H1 (cell line): Measurements from ENCODE around the gene LINC01488. TPM values are rescaled to one million over a fixed set of nuclear protein-coding genes. Genes with fewer than 3 reads are reported as not detected.
A peak's percentile ranks its signal among the peaks of the same experiment; 100 is the strongest.

Source experiments
- CTCF ChIA-PET: fragments of 300-600 bp; sonication (Branson Sonifier 250); formaldehyde crosslinking; loops from one replicate; lab custom pipeline; 2021; ENCODE audit not compliant: partially characterized antibody; lab: Charles Lee
- POLR2A ChIA-PET: fragments of 300-600 bp; sonication (Branson Sonifier 250); formaldehyde crosslinking; loops from one replicate; lab custom pipeline; 2021; ENCODE audit warnings: inconsistent platforms; ENCODE audit not compliant: partially characterized antibody; lab: Charles Lee
- DNase-seq, 2 experiments: peaks; one replicate each; pipeline versions ENCODE4 v3.0.0 to v3.0.0-alpha.2; 2010 to 2022; ENCODE audit warnings: low spot score in 2 of 2, low read depth in 1 of 2, mixed read lengths in 1 of 2
- FAIRE-seq: peaks from 2 replicates; lab custom pipeline; 2011; peaks lifted over from hg19 to GRCh38; lab: Jason Lieb, UNC
- H2AFZ ChIP-seq: 2 replicates; pipeline ENCODE4 v1.8.1; 2012; ENCODE audit warnings: low read length, inconsistent platforms
- H2AK5ac ChIP-seq: 2 replicates; pipeline ENCODE4 v1.6.1; 2013; ENCODE audit warnings: low read depth, low read length
- H2BK120ac ChIP-seq: replicated peaks from 2 replicates; pipeline ENCODE3; 2013; ENCODE audit warnings: low read depth, low read length, inconsistent platforms
- H2BK12ac ChIP-seq: 2 replicates; pipeline ENCODE4 v1.6.1; 2013; ENCODE audit warnings: low read depth, low read length
- H2BK15ac ChIP-seq: 2 replicates; pipeline ENCODE4 v1.6.1; 2013; ENCODE audit warnings: low read length
- H2BK20ac ChIP-seq: 2 replicates; pipeline ENCODE4 v1.6.1; 2013; ENCODE audit warnings: low read length
- H2BK5ac ChIP-seq: 2 replicates; pipeline ENCODE4 v1.6.1; 2013; ENCODE audit warnings: low read depth, low read length
- H3K14ac ChIP-seq: 2 replicates; pipeline ENCODE4 v1.6.1; 2013; ENCODE audit warnings: inconsistent platforms; ENCODE audit not compliant: insufficient read length
- H3K18ac ChIP-seq: 2 replicates; pipeline ENCODE4 v1.6.1; 2013; ENCODE audit warnings: low read length; ENCODE audit errors: extremely low read depth
- H3K23ac ChIP-seq: 2 replicates; pipeline ENCODE4 v1.6.1; 2013; ENCODE audit warnings: inconsistent platforms; ENCODE audit not compliant: insufficient read length
- H3K23me2 ChIP-seq: 2 replicates; pipeline ENCODE4 v1.6.1; 2013; ENCODE audit warnings: low read depth, low read length
- H3K27ac ChIP-seq: 2 replicates; pipeline ENCODE4 v1.6.1; 2011; ENCODE audit warnings: low read depth, low read length, inconsistent platforms
- H3K27me3 ChIP-seq, 4 experiments: replicated peaks in 1 of 4; 1 replicate in 1 of 4; 2 replicates in 3 of 4; pipeline versions ENCODE4 v1.6.1 to v1.8.1; 2011 to 2013; ENCODE audit warnings: low read length in 3 of 4, mild to moderate bottlenecking in 3 of 4, inconsistent platforms in 2 of 4, mixed read lengths in 2 of 4, moderate library complexity in 1 of 4; ENCODE audit not compliant: control insufficient read depth in 3 of 4, insufficient read depth in 3 of 4; ENCODE audit errors: extremely low read depth in 1 of 4
- H3K36me3 ChIP-seq, 4 experiments: 2 replicates each; pipeline versions ENCODE4 v1.6.1 to v1.8.1; 2011 to 2013; ENCODE audit warnings: mild to moderate bottlenecking in 4 of 4, low read length in 3 of 4, moderate library complexity in 2 of 4, control low read depth in 1 of 4, inconsistent platforms in 1 of 4; ENCODE audit not compliant: insufficient read depth in 4 of 4, control insufficient read depth in 2 of 4
- H3K4ac ChIP-seq: replicated peaks from 2 replicates; pipeline ENCODE3; 2013; ENCODE audit warnings: low read length, low read depth, mixed read lengths, inconsistent platforms; ENCODE audit not compliant: insufficient read length
- H3K4me1 ChIP-seq, 4 experiments: replicated peaks in 1 of 4; 1 replicate in 1 of 4; 2 replicates in 3 of 4; pipeline versions ENCODE4 v1.6.1 to v1.8.1; 2011 to 2013; ENCODE audit warnings: low read length in 3 of 4, inconsistent platforms in 2 of 4, mixed read lengths in 1 of 4; ENCODE audit not compliant: insufficient read depth in 4 of 4, control insufficient read depth in 3 of 4
- H3K4me2 ChIP-seq, 2 experiments: 2 replicates each; pipeline versions ENCODE4 v1.6.1 to v1.8.1; 2011 to 2013; ENCODE audit warnings: low read depth in 2 of 2, low read length in 2 of 2, control low read depth in 1 of 2, inconsistent platforms in 1 of 2, mild to moderate bottlenecking in 1 of 2; ENCODE audit not compliant: insufficient read depth in 1 of 2
- H3K4me3 ChIP-seq, 4 experiments: fragments of 200-600, 300-600 bp in 1 of 4; sonication (generic), shearing (Covaris generic), sonication (Bioruptor Twin) in 1 of 4; 2 replicates each; pipeline versions ENCODE4 v1.5.1 to v1.8.1; 2011 to 2016; ENCODE audit warnings: low read length in 4 of 4, low read depth in 3 of 4, control low read depth in 2 of 4, inconsistent platforms in 2 of 4, mild to moderate bottlenecking in 2 of 4, mixed read lengths in 1 of 4, moderate library complexity in 1 of 4; ENCODE audit not compliant: insufficient read depth in 2 of 4; ENCODE audit errors: extremely low read depth in 1 of 4
- H3K56ac ChIP-seq: replicated peaks from 2 replicates; pipeline ENCODE3; 2013; ENCODE audit warnings: low read depth, mild to moderate bottlenecking, mixed read lengths, low read length, inconsistent platforms; ENCODE audit not compliant: insufficient read length
- H3K79me1 ChIP-seq: 2 replicates; pipeline ENCODE4 v1.6.1; 2013; ENCODE audit warnings: low read depth, low read length, control low read depth
- H3K79me2 ChIP-seq, 2 experiments: 2 replicates each; pipeline versions ENCODE4 v1.6.1 to v1.8.1; 2012 to 2013; ENCODE audit warnings: low read length in 2 of 2, mild to moderate bottlenecking in 2 of 2, inconsistent platforms in 1 of 2; ENCODE audit not compliant: insufficient read depth in 2 of 2, control insufficient read depth in 1 of 2
- H3K9ac ChIP-seq, 4 experiments: replicated peaks in 1 of 4; 1 replicate in 1 of 4; 2 replicates in 3 of 4; pipeline versions ENCODE4 v1.6.1 to v1.8.1; 2011 to 2013; ENCODE audit warnings: low read depth in 3 of 4, low read length in 3 of 4, control low read depth in 2 of 4, mild to moderate bottlenecking in 2 of 4, moderate library complexity in 2 of 4, inconsistent platforms in 1 of 4; ENCODE audit errors: extremely low read depth in 1 of 4
- H3K9me3 ChIP-seq, 2 experiments: 2 replicates each; pipeline versions ENCODE4 v1.6.1 to v1.8.1; 2012 to 2013; ENCODE audit warnings: mild to moderate bottlenecking in 2 of 2, moderate library complexity in 2 of 2, control low read depth in 1 of 2, inconsistent platforms in 1 of 2, low read depth in 1 of 2, low read length in 1 of 2, mixed read lengths in 1 of 2; ENCODE audit not compliant: insufficient read depth in 2 of 2
- H4K20me1 ChIP-seq, 2 experiments: replicated peaks in 1 of 2; 2 replicates each; pipeline versions ENCODE3 to v1.8.1; 2011 to 2013; ENCODE audit warnings: inconsistent platforms in 2 of 2, low read length in 2 of 2, mild to moderate bottlenecking in 1 of 2; ENCODE audit not compliant: insufficient read depth in 2 of 2, control insufficient read depth in 1 of 2
- H4K5ac ChIP-seq: 2 replicates; pipeline ENCODE4 v1.6.1; 2013; ENCODE audit warnings: low read length, low read depth, mixed read lengths, inconsistent platforms; ENCODE audit not compliant: insufficient read length
- H4K8ac ChIP-seq: 2 replicates; pipeline ENCODE4 v1.8.0; 2013; ENCODE audit warnings: mild to moderate bottlenecking, moderate library complexity, low read length, inconsistent platforms; ENCODE audit not compliant: insufficient read depth; ENCODE audit errors: extremely low read depth
- H4K91ac ChIP-seq: replicated peaks from 2 replicates; pipeline ENCODE3; 2013; ENCODE audit warnings: low read length, mixed read lengths, inconsistent platforms; ENCODE audit not compliant: insufficient read length
- CHD1 ChIP-seq: IDR thresholded peaks from 2 replicates; pipeline ENCODE4 v1.6.1; 2012; ENCODE audit warnings: low read depth, low read length, improper control_type of control experiment
- CHD2 ChIP-seq: IDR thresholded peaks from 2 replicates; pipeline ENCODE4 v1.6.1; 2012; ENCODE audit warnings: low read length, improper control_type of control experiment
- CTBP2 ChIP-seq: IDR thresholded peaks from 2 replicates; pipeline ENCODE4 v1.7.0; 2011; ENCODE audit warnings: borderline replicate concordance, mild to moderate bottlenecking, moderate library complexity, mixed read lengths, low read length; ENCODE audit not compliant: insufficient read depth, insufficient read length
- E2F6 ChIP-seq: IDR thresholded peaks from 2 replicates; pipeline ENCODE4 v1.6.1; 2012; ENCODE audit warnings: inconsistent platforms
- EGR1 ChIP-seq: IDR thresholded peaks from 2 replicates; pipeline ENCODE4 v1.6.1; 2011; ENCODE audit warnings: low read depth, low read length, borderline replicate concordance
- NRF1 ChIP-seq: IDR thresholded peaks from 2 replicates; pipeline ENCODE4 v1.6.1; 2011; ENCODE audit warnings: mild to moderate bottlenecking, low read depth, low read length, improper control_type of control experiment
- SP4 ChIP-seq: IDR thresholded peaks from 2 replicates; pipeline ENCODE4 v1.6.1; 2012; ENCODE audit warnings: low read length, inconsistent platforms
- SUZ12 ChIP-seq: fragments of 200-600 bp; sonication (generic); IDR thresholded peaks from 2 replicates; pipeline ENCODE4 v1.6.1; 2012; ENCODE audit warnings: mild to moderate bottlenecking, inconsistent platforms, low read length, moderate library complexity, mixed read lengths
- YY1 ChIP-seq: IDR thresholded peaks from 2 replicates; pipeline ENCODE4 v1.6.1; 2011; ENCODE audit warnings: low read depth, mild to moderate bottlenecking, low read length
- WGBS, 2 experiments: shearing (Covaris generic) in 1 of 2; methylation state at CpG; one replicate each; pipeline versions ENCODE4 v1.1.6 to v1.1.7; 2013 to 2015; ENCODE audit warnings: low lambda C conversion rate in 2 of 2, mixed read lengths in 2 of 2, inconsistent platforms in 1 of 2, low coverage in 1 of 2, missing lambda C conversion rate in 1 of 2; ENCODE audit not compliant: insufficient replicate concordance in 2 of 2, insufficient coverage in 1 of 2, insufficient read length in 1 of 2; ENCODE audit errors: extremely low coverage in 1 of 2, missing lambda C conversion rate in 1 of 2; 5-methylcytosine and 5-hydroxymethylcytosine counted together
- polyA plus RNA-seq, 7 experiments: library from polyadenylated mRNA; depleted of rRNA in 3 of 7; stranded (reverse) in 5 of 7; unstranded in 2 of 7; fragments of >200 nt in 5 of 7; fragments of 200-250 nt in 2 of 7; gene quantifications; 1 replicate in 5 of 7; 2 replicates in 1 of 7; 4 replicates in 1 of 7; pipeline versions ENCODE4 v1.2.1 to v1.2.3, GENCODE V29; 2011 to 2013; ENCODE audit warnings: missing spikeins in 2 of 7, mixed read lengths in 2 of 7
- total RNA-seq: library from RNA; stranded (reverse); fragmentation: NEBNext Ultra II Directional; extraction: Animal tissue kit (Norgen Biotek cat#: 25700); gene quantifications from 2 replicates; pipeline ENCODE4 v1.2.1, GENCODE V29; 2021
- TF ChIP-seq, protein P1 (sequence below): IDR thresholded peaks from 2 replicates; pipeline ENCODE4 v1.6.1; 2011; ENCODE audit warnings: low read length, improper control_type of control experiment

LINC01488 gene
- total and polyA plus RNA-seq, 2 of the 8 experiments (the other 6 are each of a cell fraction or from before 2014, with no cell fraction given) = not detected

- no peak overlapping the region for H4K5ac ChIP-seq
- no peak overlapping the region for H2BK5ac ChIP-seq
- H3K4ac ChIP-seq = no peak overlapping the region
- H4K91ac ChIP-seq = no peak overlapping the region
- H3K56ac ChIP-seq = no peak overlapping the region
- H3K4me3 ChIP-seq = no peak overlapping the region
- H3K4me2 ChIP-seq = peak overlapping the region in 1 of 2 experiments; percentile 1; a peak in 1 of 4 replicates
- H3K79me1 ChIP-seq = no peaks in the 10 kb centered on the region
- DNase-seq (no peak), FAIRE-seq (no peak)
- no peak overlapping the region for H3K9ac ChIP-seq
- no peak overlapping the region for H2BK120ac ChIP-seq
- peaks cover 4 to 5% of the 10 kb centered on the region in 2 experiments; a peak in 1 of 4 replicates for H3K9me3 ChIP-seq
- POLR2A ChIA-PET = interaction anchor here (1.6 kb wide), 1 partner anchor 12 kb away, joined by 4 read pairs; no protein-coding TSS in a partner anchor
- H3K14ac ChIP-seq = no peak overlapping the region
- TF ChIP-seq EGR1 (no peak), YY1 (no peak), CHD1 (no peak), SP4 (no peak), CTBP2 (no peak), E2F6 (no peak), NRF1 (no peak), SUZ12 (no peak), CHD2 (no peak)
- TF ChIP-seq, protein P1, sequence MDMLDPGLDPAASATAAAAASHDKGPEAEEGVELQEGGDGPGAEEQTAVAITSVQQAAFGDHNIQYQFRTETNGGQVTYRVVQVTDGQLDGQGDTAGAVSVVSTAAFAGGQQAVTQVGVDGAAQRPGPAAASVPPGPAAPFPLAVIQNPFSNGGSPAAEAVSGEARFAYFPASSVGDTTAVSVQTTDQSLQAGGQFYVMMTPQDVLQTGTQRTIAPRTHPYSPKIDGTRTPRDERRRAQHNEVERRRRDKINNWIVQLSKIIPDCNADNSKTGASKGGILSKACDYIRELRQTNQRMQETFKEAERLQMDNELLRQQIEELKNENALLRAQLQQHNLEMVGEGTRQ = no peak
- H3K27ac ChIP-seq = no peak overlapping the region
- peaks cover 0 to 12% (median 6%) of the 10 kb centered on the region in 4 experiments; a peak in 6 of 7 replicates for H3K4me1 ChIP-seq
- no peaks in the 10 kb centered on the region for H3K23me2 ChIP-seq
- WGBS, 2 experiments = 67% methylated on average over 39 of the region's 64 CpGs; no CpG with 5 or more reads in 1 of the 2 experiments
- H2BK15ac ChIP-seq = 0 out of 2 replicates have a peak overlapping the region, but pooled peaks have one; percentile 16
- H3K36me3 ChIP-seq = no peaks in the 10 kb centered on the region
- H2BK20ac ChIP-seq = no peak overlapping the region
- H2AK5ac ChIP-seq = no peak overlapping the region
- no peaks in the 10 kb centered on the region for H3K79me2 ChIP-seq
- peak overlapping the region; percentile 52; the same call in 1 of the 2 replicates for H4K8ac ChIP-seq
- no peak overlapping the region for H2AFZ ChIP-seq
- H3K18ac ChIP-seq = no peak overlapping the region; the same call in 1 of the 2 replicates
- no peak overlapping the region for H2BK12ac ChIP-seq
- CTCF ChIA-PET = no interaction called here
- peaks cover 0 to 21% (median 10%) of the 10 kb centered on the region in 4 experiments; a peak in 5 of 7 replicates for H3K27me3 ChIP-seq
- H3K23ac ChIP-seq = no peak overlapping the region
- no peaks in the 10 kb centered on the region for H4K20me1 ChIP-seq
Measured at GRCh38 chr11:69470793-69471728, 10.4 kb upstream of the LINC01488 start.
